Activated CD4-positive, alpha-beta T cell treated with anti-CD3 and anti-CD28 coated beads, Interleukin-2, amount 50 U/mL, for 1 hour (primary cell): ENCODE measurements around the gene NACC2.
"Not testable (repeated sequence)": the region's sequence is repeated elsewhere in the genome, so short reads cannot be mapped to it uniquely, and the experiment has no call there.

Source experiments
- DNase-seq: peaks from one replicate; pipeline ENCODE4 v3.0.0-alpha.2; 2020

NACC2 gene

DNA sequence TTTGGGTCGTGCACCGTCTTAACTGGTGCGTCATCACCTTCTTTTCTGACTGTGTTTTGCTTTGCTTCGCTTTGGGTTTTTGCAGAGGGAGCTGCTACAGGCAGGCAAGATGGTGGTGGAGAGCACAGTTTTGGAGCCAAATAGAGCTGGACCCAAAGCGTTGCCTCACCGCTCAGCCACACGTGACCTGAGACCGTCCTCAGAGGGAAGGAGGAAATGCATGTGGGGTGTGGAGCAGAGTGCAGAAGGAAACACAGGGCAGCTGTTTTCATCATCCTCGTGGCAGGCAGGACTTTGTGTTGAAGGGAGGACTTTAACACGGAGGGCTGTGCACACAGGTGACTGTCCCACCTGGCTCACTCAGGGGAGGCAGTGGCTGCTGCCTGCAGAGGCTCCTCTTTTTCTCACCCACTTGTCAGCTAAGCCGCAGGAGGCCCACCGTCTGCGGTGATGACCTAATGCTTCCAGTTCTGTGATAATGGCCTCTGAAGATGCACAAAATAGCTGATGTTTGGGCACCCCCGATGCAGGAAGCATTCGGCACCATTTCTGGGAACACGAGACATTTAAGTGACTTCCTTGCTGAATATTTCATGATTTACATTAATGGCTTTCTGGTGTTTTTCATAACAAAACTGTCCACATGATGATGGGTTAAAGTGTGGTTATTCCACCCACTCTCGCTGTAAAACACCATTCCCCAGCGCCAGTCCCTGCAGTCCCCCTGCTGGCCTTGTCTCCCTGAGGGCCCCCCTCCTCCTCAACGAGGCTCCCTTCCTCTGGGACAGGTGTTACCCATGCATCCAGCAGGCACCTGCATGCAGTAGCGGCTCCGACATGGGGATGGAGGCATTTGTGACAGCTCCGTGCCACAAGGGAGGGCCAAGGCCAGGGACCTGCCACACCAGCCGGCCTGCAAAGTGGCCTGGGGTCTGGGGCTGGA, 121.5 kb downstream of the NACC2 start:
- DNase-seq, result no peak

DNA sequence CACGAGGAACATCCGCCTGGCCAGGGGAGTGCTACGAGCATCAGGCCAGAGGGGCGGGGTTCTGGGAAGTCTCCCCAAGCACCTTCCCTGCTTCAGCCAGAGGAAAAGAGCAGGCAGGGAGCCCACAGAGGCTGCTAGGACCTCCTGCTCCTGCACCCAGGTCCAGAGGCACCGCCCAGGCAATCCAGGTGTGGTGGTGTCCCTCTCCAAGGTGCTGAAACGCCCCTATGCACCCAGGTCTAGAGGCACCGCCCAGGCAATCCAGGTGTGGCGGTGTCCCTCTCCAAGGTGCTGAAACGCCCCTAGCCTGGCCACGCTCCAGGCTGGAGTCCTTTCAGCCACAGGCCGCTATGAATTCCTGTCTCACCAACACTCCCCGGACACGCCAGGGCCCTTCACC, 123.2 kb downstream of the NACC2 start:
- peak; percentile 54 for DNase-seq

DNA sequence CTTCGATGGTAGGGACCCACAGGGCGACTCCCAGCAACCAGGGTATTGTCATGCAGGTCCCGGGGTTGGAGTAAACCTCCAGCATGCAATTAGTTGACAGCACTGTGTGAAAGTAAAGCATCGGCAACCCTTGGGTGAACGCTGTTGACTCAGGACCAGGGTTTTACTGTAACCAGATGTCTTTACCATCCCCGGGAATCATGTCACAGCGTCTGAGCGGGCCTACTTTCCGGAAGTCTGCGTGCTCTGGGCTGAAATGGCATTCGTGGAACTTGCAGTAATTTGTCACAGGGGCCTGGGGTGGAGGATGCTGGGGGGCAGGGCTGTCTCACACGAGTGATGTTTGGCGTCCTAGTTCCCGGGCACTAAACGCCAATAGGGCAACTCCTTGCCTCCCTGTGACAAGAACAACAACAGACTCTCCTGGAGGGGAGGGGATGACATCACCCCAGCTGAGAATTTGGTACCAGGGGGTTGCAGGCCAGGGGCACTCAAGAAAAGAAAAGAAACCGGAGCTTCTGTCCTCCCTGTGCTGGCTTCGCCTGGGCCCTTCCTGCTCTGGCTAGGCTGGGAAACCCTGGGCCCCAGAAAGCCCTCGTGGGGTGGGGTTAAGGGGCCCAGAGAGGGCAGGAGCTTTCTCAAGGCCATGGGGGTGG, 123.8 kb downstream of the NACC2 start:
- no peak for DNase-seq

DNA sequence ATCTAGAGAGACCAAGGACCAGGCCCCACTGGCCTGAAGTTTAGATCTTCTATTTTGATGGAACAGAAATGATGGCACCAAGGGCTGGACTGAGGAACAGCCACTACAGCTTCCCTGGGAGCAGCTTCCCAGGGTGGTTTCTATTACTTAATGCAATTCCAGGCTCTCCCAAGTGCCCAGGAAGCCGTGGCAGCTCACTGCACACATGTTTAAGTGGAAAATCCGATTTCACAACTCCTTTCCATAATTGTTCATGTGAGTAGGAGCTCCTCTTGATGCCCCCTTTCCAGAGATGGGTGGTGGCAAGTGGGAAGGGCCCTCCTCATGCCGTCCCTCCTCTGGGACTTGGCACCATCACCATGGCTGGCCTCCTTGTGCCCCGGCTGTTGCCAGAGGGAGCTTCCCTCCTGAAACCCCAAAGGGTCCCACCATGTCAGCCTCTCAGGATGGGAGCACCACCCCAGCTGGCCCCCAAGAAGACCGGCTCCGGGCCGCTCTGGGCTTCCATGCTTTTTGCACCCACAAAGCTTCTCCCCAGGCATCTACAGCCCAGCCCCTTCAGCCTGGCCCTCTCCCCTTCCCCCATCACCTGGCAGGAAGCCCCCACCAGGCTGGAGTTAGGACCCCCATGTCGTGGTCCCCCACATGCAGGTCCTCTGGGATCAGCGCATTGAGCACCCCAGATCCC, 124.8 kb downstream of the NACC2 start:
- DNase-seq, result no peak

DNA sequence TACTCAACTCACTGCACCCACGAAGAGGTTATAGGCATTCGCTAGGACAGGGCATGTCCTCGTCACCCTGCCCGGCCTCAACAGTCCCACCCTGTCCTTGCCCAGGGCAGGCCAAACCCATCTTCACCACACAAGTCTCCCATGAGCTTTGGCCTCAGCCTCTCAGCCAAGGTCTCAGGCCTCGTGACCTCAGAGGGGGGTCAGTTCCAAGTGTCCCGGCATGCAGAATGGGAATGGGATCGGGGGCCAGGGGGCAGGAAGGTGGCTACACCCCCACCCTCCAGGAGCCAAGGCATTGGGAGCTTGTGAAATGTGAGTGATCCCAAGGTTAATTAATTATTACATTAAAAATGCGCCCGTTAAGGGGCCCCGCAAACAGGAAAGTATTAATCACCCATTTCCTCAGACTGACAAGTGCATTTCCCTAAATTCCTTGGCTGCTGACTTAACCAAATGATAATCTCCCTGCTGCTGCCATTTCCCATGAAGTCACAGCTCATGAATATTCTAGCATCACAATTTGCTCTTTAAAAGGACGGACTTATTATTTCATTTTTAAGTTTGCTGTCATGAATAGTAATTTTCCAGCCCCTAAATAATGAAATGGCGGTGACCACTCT, 125.9 kb downstream of the NACC2 start:
- DNase-seq, result no peak

DNA sequence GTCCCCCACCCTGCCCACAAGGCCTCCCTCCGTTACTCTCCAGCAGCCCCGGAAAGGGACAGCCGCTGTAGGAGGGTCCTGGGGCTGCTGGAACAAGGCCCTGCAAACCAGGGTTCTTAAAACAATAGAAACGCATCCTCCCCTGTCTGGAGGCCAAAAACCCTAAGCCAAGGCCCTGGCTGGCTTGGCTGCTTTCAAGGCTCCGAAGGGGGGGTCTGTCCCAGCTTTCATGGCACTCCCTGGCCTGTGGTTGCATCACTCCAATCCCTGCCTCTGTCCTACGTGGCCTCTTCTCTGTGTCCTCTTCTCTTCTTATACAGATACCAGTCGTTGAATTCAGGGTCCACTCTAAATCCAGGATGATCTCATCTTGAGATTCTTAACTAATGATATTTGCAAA, 126.5 kb downstream of the NACC2 start:
- no peak for DNase-seq

DNA sequence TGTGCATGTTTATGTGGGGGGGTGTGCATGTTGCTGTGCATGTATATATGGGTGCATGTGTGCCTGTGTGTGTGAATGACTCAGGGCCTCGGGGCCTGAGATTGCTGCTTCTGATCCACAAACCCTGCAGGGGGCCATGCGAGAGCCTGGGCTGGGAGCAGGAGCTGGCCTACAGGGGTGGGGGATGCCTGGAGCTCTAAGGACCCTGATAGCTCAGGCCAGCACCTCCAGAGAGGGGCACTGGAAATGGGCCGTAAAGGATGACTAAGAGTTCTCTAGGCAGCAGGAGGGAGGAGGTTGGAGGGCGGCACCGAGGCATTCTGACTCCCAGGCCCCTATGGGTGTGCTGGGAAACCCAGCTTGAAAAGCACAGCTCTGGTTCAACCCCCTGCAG, 127.0 kb downstream of the NACC2 start:
- no peak for DNase-seq

DNA sequence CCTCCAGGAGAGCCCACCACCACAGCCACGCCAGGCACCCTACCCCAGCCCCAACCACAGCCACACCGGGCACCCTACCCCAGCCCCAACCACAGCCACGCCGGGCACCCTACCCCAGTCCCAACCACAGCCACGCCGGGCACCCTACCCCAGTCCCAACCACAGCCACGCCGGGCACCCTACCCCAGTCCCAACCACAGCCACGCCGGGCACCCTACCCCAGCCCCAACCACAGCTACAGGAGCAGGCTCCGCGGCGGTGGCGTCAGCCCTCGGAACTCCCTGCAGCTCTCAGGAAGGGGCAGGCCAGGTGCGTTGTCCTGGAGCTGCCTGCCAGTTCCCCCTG, 128.2 kb downstream of the NACC2 start:
- DNase-seq, result not testable (repeated sequence)

DNA sequence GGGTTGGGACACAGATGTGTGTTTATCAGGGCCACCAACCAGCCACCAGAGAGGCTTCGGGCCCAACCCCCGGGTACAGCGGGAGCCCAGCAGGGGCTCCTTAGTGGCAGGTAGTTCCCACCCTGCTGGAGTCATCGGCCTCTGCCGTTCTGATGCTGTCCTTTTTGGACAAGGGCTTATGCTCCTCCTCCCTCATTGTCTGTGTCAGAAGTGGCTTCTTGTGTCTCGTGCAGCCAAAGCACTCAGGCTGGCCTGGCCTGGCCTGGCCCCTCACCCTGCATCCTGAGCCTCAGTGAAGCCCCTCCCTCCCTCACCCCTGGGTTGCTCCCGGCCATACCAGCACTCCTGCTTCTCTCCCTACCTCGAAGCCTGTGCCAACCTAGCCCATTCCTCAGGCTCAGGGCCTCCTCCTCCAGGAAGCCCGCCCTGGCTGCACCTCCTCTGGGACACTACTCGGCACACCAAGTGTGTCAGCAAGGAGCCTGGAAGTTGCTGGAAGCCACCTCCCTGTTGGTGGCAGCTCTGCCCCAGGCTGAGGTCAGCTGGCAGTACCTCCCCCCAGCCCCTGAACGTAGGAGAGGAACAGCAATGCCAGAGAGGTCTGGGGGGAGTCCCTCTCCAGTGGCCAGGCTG, 129.8 kb downstream of the NACC2 start:
- no peak for DNase-seq

DNA sequence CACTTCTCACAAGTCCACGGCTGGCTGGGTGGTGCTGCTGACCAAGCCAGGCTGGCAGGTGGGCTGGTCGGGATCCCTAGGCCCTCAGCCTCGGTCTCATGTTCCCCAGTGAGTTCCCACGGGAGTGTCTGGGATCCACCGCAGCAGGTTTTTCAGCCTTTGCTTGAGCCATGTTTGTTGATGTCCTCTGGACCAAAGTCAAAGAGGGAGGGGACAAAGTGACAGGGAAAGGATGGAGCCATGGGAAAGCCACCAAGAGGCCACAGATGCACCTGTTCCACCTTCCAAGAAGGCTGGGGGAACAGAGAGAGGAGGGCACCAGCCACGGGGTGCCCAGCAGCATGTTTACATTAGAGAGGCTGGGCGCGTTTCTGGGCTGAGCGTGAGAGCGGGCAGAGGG, 131.2 kb downstream of the NACC2 start:
- DNase-seq, result no peak

DNA sequence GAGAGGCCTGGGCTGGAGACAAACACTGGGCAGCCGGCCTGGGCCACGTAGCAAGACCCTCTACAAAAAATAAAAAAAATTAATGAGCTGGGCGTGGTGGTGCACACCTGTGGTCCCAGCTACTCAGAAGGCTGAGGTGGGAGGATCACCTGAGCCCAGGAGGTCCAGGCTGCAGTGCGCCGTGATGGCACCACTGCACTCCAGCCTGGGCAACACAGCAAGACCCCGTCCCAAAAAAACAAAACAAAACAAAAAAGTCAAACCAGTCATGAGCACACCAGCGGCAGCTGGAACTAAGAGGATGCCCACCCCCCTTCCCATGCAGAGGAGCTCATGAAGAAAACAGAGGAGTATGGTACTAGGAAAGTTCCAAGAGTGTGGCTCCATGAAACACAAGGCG, 131.8 kb downstream of the NACC2 start:
- DNase-seq, result no peak

DNA sequence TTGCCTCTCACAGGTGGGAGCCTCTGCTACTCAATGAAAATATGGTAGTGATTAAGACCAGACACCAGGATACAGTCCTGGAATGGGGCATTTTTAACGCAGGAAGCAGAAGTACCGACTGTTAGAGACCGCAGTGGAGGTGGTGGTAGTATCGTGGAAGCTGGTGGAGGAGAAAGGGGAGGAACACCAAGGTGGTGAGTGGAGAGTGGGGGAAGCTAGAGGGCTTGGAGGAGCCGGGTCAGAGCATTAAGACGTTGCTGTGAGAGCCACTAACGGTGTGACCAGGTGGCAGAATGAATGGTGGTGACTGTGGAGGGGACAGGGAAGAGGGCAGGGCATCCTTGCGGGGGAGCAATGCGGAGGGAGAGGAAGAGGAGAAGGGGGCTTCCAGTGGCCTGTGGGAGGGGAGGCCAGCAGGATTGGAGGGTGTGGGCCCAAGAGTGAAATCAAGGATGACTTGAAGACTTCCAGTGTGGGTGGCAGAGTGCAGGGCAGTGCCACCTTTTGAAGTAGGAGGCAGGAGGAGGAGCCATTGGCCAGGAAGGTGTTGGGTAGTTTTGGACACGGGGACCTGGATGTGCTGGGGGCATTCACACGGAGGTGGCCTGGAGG, 132.3 kb downstream of the NACC2 start:
- no peak for DNase-seq

DNA sequence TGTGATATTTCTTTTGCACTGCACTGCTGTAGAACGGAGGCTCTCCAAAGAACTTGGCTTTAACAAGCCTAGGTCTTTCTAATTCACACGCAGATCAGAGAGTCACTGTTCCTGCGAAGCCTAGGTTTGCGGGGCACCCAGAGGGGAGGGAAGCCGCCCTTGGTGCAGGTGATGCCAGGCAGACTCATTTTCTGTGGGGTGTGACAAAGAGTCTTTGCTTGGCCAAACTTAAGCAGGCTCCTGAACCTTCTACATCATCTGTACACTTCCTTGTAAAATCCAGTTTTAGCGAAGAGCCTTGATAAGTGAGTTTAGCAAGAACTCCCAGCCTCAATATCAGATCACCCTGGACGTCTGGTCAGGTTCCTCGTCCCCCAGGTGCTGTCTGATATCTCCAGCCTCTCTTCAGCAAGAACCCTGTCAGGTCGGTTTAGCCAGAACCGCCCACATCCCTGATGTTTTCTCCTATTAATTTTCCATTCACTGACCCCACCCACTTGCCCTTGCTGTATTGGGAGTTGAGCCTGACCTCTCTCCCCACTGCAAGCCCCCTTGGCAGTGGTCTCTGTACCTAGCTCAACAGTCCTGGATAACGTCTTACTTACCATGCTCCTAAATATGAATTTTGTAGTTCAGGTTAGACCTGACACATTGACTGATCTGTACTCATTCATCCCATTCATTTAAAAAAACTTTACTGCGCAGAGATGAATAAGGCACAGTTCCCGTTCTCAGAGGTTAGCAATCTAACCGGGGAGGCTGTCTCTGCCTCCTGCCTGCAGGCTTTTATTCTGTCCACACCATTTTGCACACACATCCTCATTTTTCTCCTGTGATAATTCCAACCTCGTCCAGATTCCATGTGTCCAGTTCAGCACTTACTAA, 133.0 kb downstream of the NACC2 start:
- DNase-seq, result no peak

DNA sequence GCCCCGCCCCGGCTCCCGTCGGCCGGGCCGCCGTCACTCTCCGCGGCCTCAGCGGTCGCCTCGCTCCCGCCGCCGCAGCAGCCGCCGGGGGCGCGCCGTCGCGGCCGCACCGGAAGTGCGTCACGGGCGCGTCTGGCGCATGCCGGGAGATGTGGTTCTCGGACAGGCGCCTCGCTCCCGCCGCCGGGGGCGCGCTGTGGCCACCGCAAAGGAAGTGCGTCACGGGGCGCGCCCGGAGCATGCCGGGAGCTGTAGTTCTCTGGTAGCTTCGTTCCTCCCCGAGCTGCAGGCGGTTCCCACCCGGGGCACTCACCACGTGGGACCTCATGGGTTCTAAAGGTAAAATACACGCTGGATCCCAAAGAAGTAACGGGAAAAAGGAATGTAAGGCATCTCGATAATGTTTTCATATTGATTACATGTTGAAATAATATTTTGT, 133.8 kb downstream of the NACC2 start, which contains the start of gene UBAC1:
Gene UBAC1 (minus strand): TSS at position 97 of the 439 bp plus-strand sequence. CDS start 211 bp downstream, outside the sequence.
- peak; percentile 94 for DNase-seq

DNA sequence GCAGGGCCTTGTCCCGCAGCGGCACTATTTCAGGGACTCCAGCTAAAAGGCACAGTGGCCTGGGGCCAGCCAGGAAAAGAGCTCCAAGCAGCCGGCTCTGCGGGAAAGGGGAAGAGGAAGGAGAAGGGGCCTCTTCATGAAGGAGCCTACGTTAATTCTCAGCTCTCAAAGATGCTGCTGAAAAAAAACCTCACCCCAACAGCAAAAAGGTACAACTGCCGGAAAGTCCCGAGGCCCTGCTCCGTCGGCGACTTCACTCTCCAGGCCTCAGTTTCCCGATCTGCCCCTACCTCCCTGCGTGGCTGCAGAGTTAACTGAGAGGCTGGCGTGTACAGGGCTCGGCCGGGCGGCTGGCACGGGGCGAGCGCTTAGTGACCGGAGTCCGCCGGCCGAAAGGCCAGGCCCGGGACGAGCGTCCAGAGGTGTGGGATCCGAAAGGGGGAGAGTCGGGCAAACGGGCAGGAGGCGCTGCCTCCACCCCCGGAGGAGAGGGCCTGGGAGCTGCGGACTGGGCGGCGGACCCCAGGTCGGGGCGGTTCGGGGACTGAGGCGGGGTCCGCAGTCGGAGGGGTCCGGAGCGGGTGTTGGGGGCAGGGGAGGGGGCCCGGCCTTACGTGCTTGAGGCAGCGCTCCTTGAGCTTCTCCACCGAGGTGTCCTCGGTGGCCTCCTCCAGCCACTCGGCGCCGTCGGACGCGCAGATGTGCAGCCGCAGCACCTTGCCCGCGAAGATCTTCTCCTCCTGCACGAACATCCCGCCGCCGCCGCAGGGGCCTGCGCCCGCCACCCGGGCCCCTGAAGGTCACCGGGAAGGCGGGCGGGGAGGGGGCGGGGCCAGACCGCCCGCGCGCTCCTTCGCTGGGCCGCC, 134.4 kb downstream of the NACC2 start:
- no peak for DNase-seq

DNA sequence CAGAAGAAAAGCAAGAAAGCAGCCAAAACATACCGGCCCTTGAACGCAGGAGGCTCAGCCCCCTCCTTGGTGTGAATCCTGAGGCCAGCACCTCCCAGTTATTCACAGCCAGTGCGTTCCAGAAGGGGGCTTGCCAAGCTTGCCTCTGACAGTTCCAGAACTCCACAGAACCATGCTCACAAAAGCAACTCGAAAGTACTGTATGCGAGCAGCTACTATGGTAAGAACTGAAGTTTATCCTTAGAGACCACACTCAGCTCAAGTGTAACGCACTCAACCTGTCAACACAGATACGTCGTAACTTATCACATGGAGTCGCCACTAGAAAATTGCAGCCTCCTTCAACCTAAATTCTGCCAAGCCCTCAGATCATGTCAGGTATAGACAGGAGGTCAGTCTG, 135.3 kb downstream of the NACC2 start:
- DNase-seq, result no peak

DNA sequence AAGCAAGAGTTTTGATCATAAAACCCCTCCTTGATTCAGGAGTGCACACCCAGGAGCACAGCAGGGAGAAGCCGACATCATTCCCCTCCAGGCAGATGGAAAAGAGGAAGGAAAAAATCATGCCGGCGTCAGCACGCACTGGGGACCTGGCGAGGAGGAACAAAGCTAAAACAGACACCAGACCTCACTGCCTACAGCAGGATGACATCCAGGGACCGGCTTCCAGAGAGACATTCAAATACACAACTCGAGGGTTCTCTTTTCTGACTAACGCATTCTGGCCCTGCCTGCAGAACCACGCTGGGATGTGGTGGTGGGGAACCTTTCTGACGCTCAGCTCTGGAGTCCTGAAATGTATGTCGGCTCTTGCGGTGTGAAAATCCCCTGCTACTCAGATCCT, 136.6 kb downstream of the NACC2 start:
- DNase-seq, result no peak

DNA sequence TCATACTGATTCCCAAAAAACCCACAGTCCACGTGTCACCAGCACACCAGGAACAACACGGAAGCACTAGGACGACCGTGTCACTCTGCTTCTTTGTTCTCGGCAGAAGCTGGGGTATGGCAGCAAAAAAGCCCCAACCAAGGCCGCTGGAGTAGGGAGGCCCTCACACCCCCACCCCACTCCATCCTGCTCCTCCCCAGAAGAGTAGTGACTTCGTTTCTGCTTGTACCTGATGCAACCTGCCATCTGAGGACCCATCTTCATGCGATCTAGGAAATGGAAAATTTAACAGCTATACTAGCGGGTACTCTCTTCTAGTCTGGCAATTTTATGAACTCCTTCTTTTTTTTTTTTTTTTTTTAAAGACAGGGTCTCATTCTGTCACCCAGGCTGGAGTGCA, 137.7 kb downstream of the NACC2 start:
- no peak for DNase-seq

DNA sequence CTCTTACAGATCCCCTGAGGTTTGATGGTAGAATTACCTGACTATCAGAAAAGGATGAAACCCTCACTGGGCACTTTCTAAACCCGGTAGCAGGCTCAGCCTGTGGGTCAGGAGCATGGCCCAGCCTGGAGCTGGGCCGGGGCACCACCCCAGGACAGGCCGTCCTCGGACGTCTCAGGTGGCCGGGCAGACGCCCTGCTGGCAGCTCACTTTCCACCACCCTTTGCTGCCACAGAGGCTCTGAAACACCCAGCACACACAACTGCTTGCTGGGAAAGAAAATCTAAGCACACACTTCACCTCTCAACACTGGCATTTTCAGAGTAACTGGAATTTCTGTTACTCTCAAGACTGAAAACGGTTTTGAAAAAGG, 138.3 kb downstream of the NACC2 start:
- no peak for DNase-seq
